ENCODE results near the gene CCNB2. TPM values are rescaled to one million over a fixed set of nuclear protein-coding genes. Genes with fewer than 3 reads are reported as not detected.

The CCNB2 gene
- total and polyA plus RNA-seq, 2 of the 8 experiments (the other 6 are each of a cell fraction or from before 2014, with no cell fraction given) = 70.7 to 92.1 TPM

DNA sequence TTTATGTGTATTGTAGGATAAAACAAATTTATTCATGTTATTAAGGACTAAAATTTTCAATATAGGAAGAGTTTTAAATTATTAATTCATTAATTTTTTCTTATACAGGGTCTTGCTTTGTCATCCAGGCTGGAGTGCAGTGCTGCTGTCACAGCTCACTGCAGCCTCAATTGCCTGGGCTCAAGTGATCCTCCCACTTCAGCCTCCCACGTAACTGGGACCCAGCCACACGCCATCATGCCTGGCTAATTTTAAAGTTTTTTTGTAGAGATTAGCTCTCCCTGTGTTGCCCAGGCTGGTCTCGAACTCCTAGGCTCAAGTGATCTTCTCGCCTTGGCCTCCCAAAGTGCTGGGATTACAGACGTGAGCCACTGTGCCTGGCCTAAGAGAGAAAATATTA, 14.7 kb downstream of the CCNB2 start:
- Histone ChIP-seq H3K56ac (replicated peaks; ENCODE audit: insufficient read length, low read depth, low read length) (no peak overlapping the region), H2BK12ac (ENCODE audit: low read depth, low read length) (no peak overlapping the region), H3K79me1 (ENCODE audit: low read depth, low read length) (no peaks in the 10 kb centered on the region), H2AFZ (ENCODE audit: low read length) (no peak overlapping the region), H2BK5ac (ENCODE audit: low read depth, low read length) (no peak overlapping the region), H2AK5ac (ENCODE audit: low read depth, low read length) (no peak overlapping the region), H2BK120ac (replicated peaks; ENCODE audit: low read depth, low read length) (no peak overlapping the region), H4K91ac (replicated peaks; ENCODE audit: insufficient read length, low read length) (no peak overlapping the region), H3K23me2 (ENCODE audit: low read depth, low read length) (no peaks in the 10 kb centered on the region; the same call in 1 of the 2 replicates), H3K27ac (ENCODE audit: low read depth, low read length) (no peak overlapping the region), H3K9me3 (ENCODE audit: insufficient read depth in 2 of 2, low read depth in 1 of 2, low read length in 1 of 2) (no peaks in the 10 kb centered on the region), H3K4ac (replicated peaks; ENCODE audit: insufficient read length, low read depth, low read length) (no peak overlapping the region), H3K14ac (ENCODE audit: insufficient read length) (no peak overlapping the region), H2BK15ac (ENCODE audit: low read length) (no peak overlapping the region), H2BK20ac (ENCODE audit: low read length) (no peak overlapping the region), H3K9ac (replicated peaks in 1 of 4; ENCODE audit: extremely low read depth in 1 of 4, low read depth in 3 of 4, low read length in 3 of 4) (no peak overlapping the region), H3K23ac (ENCODE audit: insufficient read length) (no peak overlapping the region), H3K18ac (ENCODE audit: extremely low read depth, low read length) (no peak overlapping the region), H4K5ac (ENCODE audit: insufficient read length, low read depth, low read length) (no peak overlapping the region), H3K4me1 (replicated peaks in 1 of 4; ENCODE audit: control insufficient read depth in 3 of 4, insufficient read depth in 4 of 4, low read length in 3 of 4) (no peaks in the 10 kb centered on the region), H3K79me2 (ENCODE audit: control insufficient read depth in 1 of 2, insufficient read depth in 2 of 2, low read length in 2 of 2) (no peaks in the 10 kb centered on the region), H3K4me2 (ENCODE audit: insufficient read depth in 1 of 2, low read depth in 2 of 2, low read length in 2 of 2) (no peak overlapping the region), H4K8ac (ENCODE audit: extremely low read depth, insufficient read depth, low read length) (no peak overlapping the region; the same call in 1 of the 2 replicates), H4K20me1 (replicated peaks in 1 of 2; ENCODE audit: control insufficient read depth in 1 of 2, insufficient read depth in 2 of 2, low read length in 2 of 2) (no peaks in the 10 kb centered on the region), H3K4me3 (ENCODE audit: extremely low read depth in 1 of 4, insufficient read depth in 2 of 4, low read depth in 3 of 4, low read length in 4 of 4) (no peak overlapping the region), H3K27me3 (replicated peaks in 1 of 4; ENCODE audit: control insufficient read depth in 3 of 4, extremely low read depth in 1 of 4, insufficient read depth in 3 of 4, low read length in 3 of 4) (no peaks in the 10 kb centered on the region), H3K36me3 (ENCODE audit: control insufficient read depth in 2 of 4, insufficient read depth in 4 of 4, low read length in 3 of 4) (peaks cover 18 to 83% (median 72%) of the 10 kb centered on the region in 4 experiments; a peak in 7 of 8 replicates)
- 92% methylated on average over 5 of the region's 5 CpGs; no CpG with 5 or more reads in 1 of the 2 experiments for WGBS, 2 experiments (ENCODE audit: extremely low coverage in 1 of 2, insufficient coverage in 1 of 2, insufficient read length in 1 of 2, insufficient replicate concordance in 2 of 2, low coverage in 1 of 2, low lambda C conversion rate in 2 of 2, missing lambda C conversion rate in 1 of 2)
- POLR2A ChIA-PET (ENCODE audit: partially characterized antibody) = interaction anchor here (1.2 kb wide), 1 partner anchor 8 kb away, joined by 3 read pairs; no protein-coding TSS in a partner anchor
- CTCF ChIA-PET (ENCODE audit: partially characterized antibody) = interaction anchor here (0.5 kb wide), 1 partner anchor 177 kb away, joined by 3 read pairs; no protein-coding TSS in a partner anchor
- no peak for FAIRE-seq
- no peak for DNase-seq (ENCODE audit: low read depth in 1 of 2, low spot score in 2 of 2)
- no peak for TF ChIP-seq RFX5 (IDR thresholded peaks at IDR 0.05; ENCODE audit: borderline replicate concordance, low read depth, low read length)
- no peak for TF ChIP-seq TEAD4 (IDR thresholded peaks at IDR 0.05; ENCODE audit: low read depth, low read length)
- TF ChIP-seq BACH1 (IDR thresholded peaks at IDR 0.05; ENCODE audit: low read length) = no peak
- TF ChIP-seq, protein P1, sequence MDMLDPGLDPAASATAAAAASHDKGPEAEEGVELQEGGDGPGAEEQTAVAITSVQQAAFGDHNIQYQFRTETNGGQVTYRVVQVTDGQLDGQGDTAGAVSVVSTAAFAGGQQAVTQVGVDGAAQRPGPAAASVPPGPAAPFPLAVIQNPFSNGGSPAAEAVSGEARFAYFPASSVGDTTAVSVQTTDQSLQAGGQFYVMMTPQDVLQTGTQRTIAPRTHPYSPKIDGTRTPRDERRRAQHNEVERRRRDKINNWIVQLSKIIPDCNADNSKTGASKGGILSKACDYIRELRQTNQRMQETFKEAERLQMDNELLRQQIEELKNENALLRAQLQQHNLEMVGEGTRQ (IDR thresholded peaks at IDR 0.05; ENCODE audit: low read length) = no peak
- no peak for TF ChIP-seq ASH2L (IDR thresholded peaks at IDR 0.05; ENCODE audit: low read length)
- no peak for TF ChIP-seq CEBPB (IDR thresholded peaks at IDR 0.05; ENCODE audit: low read depth, low read length)
- no peak for TF ChIP-seq TAF7 (optimal IDR thresholded peaks at IDR 0.05; ENCODE audit: borderline replicate concordance, low read depth, low read length)
- TF ChIP-seq RXRA (IDR thresholded peaks at IDR 0.05; ENCODE audit: insufficient read depth, low read depth, low read length) = no peak
- TF ChIP-seq KDM4A (IDR thresholded peaks at IDR 0.05; ENCODE audit: low read depth, low read length, severe bottlenecking) = no peak
- no peak for TF ChIP-seq CHD2 (IDR thresholded peaks at IDR 0.05; ENCODE audit: low read length)
- no peak for TF ChIP-seq SIRT6 (IDR thresholded peaks at IDR 0.05; ENCODE audit: low read length)
- no peak for TF ChIP-seq SAP30 (IDR thresholded peaks at IDR 0.05; ENCODE audit: insufficient read depth, insufficient replicate concordance, low read length)
